Fibroblast of mammary gland (primary cell): ENCODE measurements around the gene PLPP7.
"Not testable (repeated sequence)": the region's sequence is repeated elsewhere in the genome, so short reads cannot be mapped to it uniquely, and the experiment has no call there.

ENCODE experiments used
- DNase-seq: peaks from one replicate; pipeline ENCODE4 v3.0.0-alpha.2; 2010; ENCODE audit warnings: low read depth
- H3K4me3 ChIP-seq: 2 replicates; pipeline ENCODE4 v1.5.1; 2011; ENCODE audit warnings: low read depth, mild to moderate bottlenecking, low read length, moderate library complexity; ENCODE audit not compliant: control insufficient read depth
- TF ChIP-seq, protein P1 (sequence below): conservative IDR thresholded peaks from 2 replicates; pipeline ENCODE4 v1.5.1; 2011; ENCODE audit warnings: low read depth, low read length, inconsistent platforms; ENCODE audit not compliant: control insufficient read depth, insufficient read depth

The PLPP7 gene

DNA sequence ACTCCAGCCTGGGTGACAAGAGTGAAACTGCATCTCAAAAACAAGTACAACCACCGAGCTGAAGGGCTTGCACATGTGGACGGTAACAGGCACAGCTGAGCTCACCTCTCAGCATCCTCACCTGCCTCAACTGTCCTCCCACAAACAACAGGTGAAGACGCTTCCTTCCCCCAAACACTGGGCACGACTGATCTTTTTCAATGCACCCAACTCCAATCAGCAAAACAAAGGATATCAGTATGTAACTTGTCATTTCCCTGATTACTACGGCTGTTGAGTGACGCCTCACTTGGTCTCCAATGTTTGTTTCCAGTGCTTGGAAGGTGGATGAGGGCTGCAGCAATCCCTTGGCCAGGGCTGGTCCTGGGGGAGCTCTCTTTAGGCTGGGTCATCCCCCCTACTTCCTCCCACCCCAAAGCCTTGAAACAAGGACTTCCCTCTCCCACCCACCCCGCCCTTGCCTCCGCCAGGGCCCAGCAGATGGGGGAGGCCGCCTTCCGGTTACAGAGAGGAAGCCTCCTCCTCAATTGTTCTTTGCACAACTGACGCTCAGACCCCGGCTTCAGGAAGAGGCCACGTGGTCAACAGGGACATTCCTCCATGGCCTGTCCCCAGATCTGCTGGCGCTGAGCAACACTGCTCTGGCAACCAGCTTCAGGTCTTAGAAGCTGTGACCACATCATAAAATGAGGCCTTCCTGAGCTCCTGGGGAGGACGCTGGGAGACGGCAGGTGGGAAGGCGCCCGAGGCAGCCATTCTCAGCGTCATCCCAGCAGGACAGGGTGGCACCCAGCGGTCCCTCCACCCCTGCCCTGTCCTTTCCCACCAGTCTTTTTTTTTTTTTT, 19.1 kb upstream of the PLPP7 start:
- H3K4me3 ChIP-seq, result no peak overlapping the region
- DNase-seq, result no peak
- TF ChIP-seq, protein P1, sequence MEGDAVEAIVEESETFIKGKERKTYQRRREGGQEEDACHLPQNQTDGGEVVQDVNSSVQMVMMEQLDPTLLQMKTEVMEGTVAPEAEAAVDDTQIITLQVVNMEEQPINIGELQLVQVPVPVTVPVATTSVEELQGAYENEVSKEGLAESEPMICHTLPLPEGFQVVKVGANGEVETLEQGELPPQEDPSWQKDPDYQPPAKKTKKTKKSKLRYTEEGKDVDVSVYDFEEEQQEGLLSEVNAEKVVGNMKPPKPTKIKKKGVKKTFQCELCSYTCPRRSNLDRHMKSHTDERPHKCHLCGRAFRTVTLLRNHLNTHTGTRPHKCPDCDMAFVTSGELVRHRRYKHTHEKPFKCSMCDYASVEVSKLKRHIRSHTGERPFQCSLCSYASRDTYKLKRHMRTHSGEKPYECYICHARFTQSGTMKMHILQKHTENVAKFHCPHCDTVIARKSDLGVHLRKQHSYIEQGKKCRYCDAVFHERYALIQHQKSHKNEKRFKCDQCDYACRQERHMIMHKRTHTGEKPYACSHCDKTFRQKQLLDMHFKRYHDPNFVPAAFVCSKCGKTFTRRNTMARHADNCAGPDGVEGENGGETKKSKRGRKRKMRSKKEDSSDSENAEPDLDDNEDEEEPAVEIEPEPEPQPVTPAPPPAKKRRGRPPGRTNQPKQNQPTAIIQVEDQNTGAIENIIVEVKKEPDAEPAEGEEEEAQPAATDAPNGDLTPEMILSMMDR, result no peak

DNA sequence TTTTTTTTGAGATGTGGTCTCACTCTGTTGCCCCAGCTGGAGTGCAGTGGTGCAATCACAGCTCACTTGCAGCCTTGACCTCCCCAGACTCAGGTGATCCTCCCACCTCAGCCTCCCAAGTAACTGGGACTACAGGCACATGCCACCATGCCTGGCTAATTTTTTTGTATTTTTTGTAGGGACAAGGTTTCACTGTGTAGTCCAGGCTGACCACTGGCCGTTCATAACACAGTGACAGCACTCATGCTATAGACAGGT, 18.6 kb upstream of the PLPP7 start:
- not testable (repeated sequence) for DNase-seq, H3K4me3 ChIP-seq

DNA sequence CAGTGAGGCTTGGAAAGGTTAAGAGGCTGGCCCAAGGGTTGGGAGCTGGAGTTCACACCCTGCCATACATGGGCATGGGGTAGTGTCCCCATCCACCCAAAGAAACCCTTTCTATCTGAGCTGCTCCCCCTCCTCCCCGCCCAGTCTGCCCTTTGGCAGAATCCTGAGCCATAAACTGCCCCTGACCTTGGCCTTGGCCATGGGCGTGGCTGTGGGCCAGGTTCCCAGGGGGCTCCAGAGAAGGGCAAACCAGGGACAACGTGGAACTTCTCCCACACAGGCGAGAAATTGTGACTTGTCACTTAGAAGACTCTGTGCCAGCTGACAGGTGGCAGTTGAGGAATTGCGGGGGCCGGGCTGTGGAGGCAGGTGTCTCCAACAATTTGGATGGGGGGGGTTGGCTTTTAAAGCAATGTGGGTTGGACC, 18.0 kb upstream of the PLPP7 start:
- no peak for DNase-seq
- TF ChIP-seq, protein P1, result no peak
- H3K4me3 ChIP-seq, result no peak overlapping the region

DNA sequence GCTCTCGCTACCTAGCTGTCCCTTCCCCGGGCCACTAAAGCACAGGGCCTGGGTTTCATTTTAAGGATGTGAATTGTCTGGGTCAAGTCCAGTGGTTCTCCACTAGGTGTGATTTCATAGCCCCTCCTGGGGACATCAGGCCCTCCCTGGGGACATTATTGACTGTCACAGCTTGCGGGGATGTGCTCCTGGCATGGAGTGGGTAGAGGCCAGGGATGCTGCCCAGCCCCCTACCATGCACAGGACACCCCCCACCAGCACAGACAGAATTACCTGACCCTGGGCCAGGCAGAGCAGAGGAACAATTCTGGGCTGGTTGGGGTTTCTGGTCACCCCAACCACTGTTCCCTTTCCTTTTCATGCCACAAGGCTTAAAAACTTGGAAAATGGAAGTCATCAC, 17.3 kb upstream of the PLPP7 start:
- TF ChIP-seq, protein P1, result no peak
- H3K4me3 ChIP-seq, result no peak overlapping the region
- DNase-seq, result no peak

DNA sequence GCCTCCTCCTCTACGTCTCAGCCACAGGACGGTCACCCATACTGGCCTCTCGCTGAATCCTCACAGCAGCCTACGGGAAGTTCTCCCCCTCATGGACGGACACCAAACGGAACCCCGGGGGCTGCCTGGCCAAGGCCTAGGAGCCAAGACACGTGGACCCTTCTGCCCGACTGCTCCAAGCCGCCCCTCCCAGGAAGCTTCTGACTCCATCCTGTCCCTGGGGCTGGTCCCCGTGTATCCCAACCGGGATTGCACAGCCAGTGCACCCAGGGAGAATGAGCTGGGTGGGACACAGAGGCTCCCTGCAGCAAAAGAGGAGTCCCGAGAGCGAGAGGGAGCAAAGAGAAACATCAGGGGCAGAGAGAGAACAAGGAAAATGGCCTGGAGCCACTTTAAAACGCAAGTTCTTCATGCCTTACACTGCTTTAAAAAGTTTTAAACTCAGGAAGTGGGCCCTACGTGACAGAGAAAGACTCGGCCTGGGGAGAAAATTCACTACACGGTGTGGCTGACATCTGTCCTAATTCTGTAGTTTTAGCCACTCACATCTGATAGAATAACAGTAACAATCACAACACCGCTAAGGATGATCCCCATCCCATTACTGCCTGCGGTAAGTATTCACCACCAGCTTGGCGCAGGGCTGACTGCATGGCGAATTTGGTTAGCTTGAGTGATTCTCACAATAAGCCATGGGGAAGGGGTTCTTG, 16.2 kb upstream of the PLPP7 start:
- H3K4me3 ChIP-seq, result no peak overlapping the region
- TF ChIP-seq, protein P1, result no peak
- DNase-seq, result no peak

DNA sequence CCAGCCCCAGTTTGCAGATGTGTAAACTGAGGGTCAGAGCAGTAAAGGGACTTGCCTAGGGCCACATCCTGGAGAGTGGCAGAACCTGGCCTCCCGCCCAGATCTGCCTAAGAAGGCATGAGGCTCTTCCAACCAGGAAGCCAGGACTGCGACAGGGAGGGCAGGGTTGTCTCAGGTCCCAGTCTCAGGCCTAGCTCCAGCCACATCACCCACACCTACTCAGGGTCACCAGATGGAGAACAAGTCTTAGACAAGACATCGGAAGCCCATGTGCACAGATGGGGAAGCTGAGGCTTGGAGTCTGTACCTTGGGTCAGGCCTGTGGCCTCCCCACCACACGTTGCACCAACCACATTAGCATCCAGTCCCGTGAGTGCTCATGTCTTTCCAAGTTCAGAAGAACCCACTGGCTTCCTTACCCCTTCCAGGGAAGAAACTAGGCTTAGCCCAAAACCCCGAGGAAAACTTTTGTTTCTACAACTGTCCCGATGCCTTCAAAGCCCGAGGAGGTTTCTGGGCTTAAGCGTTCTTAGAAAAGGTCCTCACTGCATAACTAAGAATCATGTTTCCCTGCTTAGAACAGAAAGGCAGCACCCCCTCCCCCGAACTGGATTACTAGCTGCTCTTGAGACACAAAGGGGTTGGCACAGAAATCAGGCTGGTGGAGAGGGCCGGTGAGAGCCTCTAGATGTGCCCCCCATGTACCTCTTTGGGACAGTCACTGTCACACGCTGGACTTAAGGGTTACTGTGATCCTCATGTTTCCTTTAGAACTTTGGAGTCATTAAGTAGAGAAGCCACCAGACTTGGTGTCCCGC, 15.5 kb upstream of the PLPP7 start:
- H3K4me3 ChIP-seq, result no peak overlapping the region
- TF ChIP-seq, protein P1, result no peak
- no peak for DNase-seq
